B cell (primary cell): ENCODE measurements around the gene SLC35B3.

Experiments used
- EZH2 ChIP-seq: IDR thresholded peaks from 2 replicates; pipeline ENCODE4 v1.6.1; 2012; ENCODE audit warnings: borderline replicate concordance, low read depth, mild to moderate bottlenecking, moderate library complexity, low read length; ENCODE audit not compliant: insufficient read depth, poor library complexity, severe bottlenecking
- TF ChIP-seq, protein P1 (sequence below): fragments of 200-600 bp; IDR thresholded peaks from one replicate; pipeline ENCODE4 v1.8.0; 2022; ENCODE audit warnings: antibody characterized with exemption, mild to moderate bottlenecking

DNA sequence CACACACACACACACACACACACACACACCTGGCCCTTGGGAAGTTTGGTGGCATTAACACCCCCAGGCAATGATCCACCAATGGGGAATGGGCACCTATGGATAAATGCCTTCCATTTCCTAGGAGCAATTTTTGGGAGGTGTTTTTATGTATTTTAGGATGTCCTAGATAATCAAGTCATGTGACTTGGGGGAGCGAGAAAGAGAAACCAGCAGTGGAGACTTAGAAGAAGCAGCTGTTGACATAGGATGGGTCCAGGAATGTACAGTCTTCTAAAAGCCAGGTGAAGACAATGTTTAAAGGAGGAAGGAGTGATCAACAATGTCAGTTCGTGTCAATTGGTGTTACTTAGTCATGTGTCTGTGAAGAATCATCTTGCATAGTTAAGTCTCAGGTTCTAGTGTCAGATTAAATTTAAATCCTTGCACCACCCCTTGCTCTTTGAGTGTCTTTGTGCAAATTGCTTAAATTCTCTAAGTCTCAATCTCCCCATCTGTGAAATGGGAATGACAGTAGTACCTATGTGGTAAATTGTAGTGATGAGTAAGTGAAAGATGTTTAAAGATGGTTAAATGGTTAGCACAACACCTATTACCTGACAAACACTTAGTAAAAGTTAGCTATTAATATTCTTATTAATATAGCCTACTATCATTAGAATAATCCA lies 4.4 kb upstream of the SLC35B3 start:
- TF ChIP-seq EZH2: no peak
- TF ChIP-seq, protein P1, sequence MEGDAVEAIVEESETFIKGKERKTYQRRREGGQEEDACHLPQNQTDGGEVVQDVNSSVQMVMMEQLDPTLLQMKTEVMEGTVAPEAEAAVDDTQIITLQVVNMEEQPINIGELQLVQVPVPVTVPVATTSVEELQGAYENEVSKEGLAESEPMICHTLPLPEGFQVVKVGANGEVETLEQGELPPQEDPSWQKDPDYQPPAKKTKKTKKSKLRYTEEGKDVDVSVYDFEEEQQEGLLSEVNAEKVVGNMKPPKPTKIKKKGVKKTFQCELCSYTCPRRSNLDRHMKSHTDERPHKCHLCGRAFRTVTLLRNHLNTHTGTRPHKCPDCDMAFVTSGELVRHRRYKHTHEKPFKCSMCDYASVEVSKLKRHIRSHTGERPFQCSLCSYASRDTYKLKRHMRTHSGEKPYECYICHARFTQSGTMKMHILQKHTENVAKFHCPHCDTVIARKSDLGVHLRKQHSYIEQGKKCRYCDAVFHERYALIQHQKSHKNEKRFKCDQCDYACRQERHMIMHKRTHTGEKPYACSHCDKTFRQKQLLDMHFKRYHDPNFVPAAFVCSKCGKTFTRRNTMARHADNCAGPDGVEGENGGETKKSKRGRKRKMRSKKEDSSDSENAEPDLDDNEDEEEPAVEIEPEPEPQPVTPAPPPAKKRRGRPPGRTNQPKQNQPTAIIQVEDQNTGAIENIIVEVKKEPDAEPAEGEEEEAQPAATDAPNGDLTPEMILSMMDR: no peak
